Astrocyte of the cerebellum (primary cell): Measurements from ENCODE around the gene GALNT10.
A peak's percentile ranks its signal among the peaks of the same experiment; 100 is the strongest.

ENCODE experiments used
- DNase-seq: peaks from one replicate; pipeline ENCODE4 v3.0.0-alpha.2; 2011; ENCODE audit warnings: low read depth
- H3K4me3 ChIP-seq: 2 replicates; pipeline ENCODE4 v1.5.1; 2011; ENCODE audit warnings: mild to moderate bottlenecking, low read depth, low read length, moderate library complexity
- in situ Hi-C: cut with HindIII; loops from 2 replicates; pipeline ENCODE4 v1.10.0; 2017; ENCODE audit warnings: low sequenced_read_pairs
- TF ChIP-seq, protein P1 (sequence below): IDR thresholded peaks from 2 replicates; pipeline ENCODE4 v1.5.1; 2012; ENCODE audit warnings: low read length, low read depth, moderate library complexity, mild to moderate bottlenecking; ENCODE audit errors: missing control alignments

Gene GALNT10

DNA sequence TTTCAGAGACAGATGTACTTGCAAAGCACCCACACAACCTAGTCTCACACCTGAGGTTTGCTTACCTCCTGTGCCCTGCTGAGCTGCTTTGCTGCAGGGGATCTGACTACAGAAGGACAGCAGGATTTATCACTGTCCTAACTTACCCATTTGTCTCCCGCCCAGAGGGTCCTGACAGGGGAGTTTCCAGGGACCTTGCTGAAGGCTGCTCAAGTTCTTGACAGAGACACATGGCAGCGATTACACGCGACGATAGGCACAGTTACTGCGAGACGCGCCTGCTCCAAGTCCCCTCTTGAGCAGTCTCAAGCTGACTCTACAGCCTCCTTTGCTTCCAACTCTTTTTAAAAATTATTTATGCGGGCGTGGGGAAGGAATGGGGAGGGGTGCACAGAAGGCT is 24.6 kb upstream of the GALNT10 start:
- TF ChIP-seq, protein P1, sequence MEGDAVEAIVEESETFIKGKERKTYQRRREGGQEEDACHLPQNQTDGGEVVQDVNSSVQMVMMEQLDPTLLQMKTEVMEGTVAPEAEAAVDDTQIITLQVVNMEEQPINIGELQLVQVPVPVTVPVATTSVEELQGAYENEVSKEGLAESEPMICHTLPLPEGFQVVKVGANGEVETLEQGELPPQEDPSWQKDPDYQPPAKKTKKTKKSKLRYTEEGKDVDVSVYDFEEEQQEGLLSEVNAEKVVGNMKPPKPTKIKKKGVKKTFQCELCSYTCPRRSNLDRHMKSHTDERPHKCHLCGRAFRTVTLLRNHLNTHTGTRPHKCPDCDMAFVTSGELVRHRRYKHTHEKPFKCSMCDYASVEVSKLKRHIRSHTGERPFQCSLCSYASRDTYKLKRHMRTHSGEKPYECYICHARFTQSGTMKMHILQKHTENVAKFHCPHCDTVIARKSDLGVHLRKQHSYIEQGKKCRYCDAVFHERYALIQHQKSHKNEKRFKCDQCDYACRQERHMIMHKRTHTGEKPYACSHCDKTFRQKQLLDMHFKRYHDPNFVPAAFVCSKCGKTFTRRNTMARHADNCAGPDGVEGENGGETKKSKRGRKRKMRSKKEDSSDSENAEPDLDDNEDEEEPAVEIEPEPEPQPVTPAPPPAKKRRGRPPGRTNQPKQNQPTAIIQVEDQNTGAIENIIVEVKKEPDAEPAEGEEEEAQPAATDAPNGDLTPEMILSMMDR, result no peak
- no peak overlapping the region for H3K4me3 ChIP-seq
- in situ Hi-C loops, result no loop called here

DNA sequence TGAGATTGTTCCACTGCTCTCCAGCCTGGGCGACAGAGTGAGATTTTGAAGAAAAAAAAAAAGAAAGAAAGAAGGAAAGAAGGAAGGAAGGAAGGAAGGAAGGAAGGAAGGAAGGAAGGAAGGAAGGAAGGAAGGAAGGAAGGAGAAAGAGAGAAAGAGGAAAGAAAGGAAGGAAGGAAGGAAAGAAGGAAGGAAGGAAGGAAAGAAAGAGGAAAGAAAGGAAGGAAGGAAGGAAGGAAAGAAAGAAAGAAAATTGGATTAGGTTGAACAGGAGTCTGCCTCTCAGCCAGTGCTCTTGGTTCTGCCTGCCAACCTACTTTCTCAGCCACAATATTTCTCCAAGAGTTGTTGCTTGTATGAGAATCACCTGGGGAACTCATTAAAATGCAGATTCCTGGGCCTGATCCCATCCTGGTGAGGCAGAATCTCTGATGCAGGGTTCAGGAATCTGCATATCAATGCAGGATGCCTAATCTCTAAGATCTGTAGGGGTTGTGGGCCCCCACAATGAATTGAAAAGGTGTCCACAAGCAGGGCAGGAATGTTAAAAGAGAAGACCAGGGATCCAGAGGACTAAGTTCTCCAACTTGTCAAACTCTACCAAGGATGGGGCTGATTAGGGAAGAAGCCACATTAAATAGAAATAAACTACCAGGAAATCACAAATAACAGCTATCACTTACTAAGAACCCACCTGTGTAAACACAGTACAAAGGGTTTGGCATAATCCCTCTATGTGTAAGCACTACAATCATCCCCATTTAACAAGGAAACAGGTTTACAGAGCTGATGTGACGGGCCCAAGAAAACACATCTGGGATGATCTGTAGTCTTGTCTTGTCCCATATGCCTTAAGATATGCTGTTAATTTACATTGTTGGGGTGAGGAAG is 23.4 kb upstream of the GALNT10 start:
- no peak overlapping the region for H3K4me3 ChIP-seq
- in situ Hi-C loops, result no loop called here
- no peak for DNase-seq
- TF ChIP-seq, protein P1, result no peak

More for the DNA sequence above, 24.6 kb upstream of the GALNT10 start:
- DNase-seq, result no peak

DNA sequence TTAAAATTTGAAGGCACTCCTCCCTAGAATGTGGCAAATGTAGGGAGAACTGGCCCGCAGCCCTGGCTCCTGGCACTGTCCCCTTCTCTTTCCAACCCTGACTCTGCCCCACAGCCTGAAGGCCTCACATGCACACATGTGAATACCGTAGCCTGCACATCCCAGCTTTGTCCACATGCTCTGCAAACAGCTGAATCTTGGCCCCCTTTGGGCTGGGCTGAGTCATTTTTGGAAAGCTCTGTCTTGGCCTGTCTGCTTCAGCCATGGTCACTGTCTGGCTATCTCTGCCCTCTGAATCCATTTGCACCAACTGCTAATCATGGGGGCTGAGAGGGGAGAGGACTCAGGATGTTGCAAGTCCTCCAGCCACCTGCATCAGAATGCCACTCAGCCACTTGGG is 22.1 kb upstream of the GALNT10 start:
- H3K4me3 ChIP-seq, result no peak overlapping the region
- TF ChIP-seq, protein P1, result no peak
- in situ Hi-C loops, result no loop called here
- no peak for DNase-seq

DNA sequence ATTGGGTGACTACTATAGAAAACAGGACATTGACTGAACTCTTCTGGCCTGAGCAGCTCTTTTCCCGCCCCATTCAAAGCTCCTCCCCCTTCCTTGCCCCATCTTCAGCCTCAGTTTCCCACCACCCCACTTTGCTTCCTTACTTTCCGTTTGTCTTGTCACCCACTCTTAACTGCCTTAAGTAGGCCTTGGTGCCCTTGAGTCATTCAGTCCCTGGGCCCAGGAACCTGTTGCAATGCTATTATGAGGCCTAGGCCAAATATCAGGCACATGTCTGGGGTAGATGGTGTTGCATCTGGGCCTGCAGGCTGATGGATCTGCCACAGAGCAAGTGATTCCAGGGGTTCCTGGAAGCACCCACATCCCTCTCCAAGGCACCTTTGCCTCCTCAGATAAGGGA is 17.7 kb upstream of the GALNT10 start:
- TF ChIP-seq, protein P1, result no peak
- DNase-seq, result no peak
- in situ Hi-C loops, result no loop called here

DNA sequence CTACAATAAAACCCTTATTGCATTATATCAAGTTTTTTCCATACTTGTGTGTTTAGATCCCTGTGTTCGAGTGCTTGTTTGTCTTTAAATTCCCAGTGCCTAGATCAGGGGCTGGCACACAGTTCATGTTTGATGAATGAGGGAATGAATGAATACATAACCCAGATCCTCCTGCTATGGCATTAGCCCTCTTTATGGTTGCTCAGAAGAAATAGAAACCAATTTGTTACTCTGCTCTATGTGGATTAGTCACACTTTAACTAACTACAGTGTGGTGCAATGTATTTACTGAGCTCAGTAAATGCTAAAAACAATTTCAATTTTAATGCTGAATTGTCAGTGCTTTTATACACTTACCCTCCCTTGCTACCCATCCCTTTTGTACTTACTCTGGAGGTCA is 16.4 kb upstream of the GALNT10 start:
- TF ChIP-seq, protein P1, result no peak
- DNase-seq, result no peak
- H3K4me3 ChIP-seq, result no peak overlapping the region
- in situ Hi-C loops, result no loop called here

More for the DNA sequence above, 17.7 kb upstream of the GALNT10 start:
- no peak overlapping the region for H3K4me3 ChIP-seq

DNA sequence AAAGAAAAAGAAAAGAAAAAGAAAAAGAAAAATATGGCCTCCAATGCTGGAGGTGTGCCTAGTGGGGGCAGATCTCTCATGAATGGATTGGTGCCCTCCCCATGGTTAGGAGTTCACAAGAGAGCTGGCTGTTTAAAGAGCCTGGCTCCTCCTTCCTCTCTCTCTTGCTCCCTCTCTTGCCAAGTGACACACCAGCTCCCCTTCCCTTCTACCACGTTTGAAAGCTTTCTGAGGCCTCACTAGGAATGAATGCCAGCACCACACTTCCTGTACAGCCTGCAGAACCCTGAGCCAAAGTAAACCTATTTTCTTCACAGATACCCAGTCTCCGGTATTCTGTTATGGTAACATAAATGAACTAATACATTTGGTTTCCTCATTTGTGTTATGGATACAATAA is 14.4 kb upstream of the GALNT10 start:
- TF ChIP-seq, protein P1, result no peak
- in situ Hi-C loops, result no loop called here
- DNase-seq, result peak; percentile 28
- H3K4me3 ChIP-seq, result no peak overlapping the region
